NCI-H2171 treated with DMSO at 0.1 percent for 48 hours (cell line): Measurements from ENCODE around the gene CROCC2.

Experiments
- DNase-seq: peaks from one replicate; lab custom pipeline; 2025; lab: John Stamatoyannopoulos, UW

Gene CROCC2

DNA sequence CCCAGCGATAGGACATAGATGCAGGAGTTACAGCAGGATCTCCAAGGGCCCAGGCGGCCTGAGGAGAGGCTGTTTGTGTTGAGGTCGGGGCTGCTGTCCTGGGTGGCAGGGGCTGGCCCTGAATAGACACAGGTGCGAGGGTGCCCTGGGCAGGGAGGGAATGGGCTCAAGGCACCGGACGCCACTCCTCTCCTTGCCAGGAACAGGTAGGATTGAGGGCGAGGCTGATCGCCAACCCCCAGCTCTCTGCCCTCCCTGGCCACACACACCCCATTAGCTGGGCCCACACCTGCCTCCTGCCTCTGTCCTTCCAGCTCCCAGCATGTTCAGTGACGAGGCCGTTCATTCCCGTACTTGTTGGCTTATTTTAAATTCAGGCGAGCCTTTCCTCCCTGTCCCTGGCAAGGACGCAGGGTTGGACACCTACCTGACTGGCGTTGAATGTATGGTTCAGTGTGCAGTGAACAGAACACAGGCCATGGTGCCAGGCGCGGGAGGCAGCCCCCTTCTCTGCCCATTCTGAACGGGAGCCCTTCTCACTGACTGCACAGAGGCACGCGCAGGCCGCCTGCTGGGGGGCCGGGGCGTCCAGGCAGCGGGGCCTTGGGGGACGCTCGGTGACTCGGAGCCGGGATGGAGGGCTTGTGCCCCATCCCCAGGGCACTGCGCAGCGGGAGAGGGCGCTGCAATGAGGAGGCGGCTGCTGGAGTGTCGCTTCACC lies 51.0 kb downstream of the CROCC2 start:
- no peak for DNase-seq

DNA sequence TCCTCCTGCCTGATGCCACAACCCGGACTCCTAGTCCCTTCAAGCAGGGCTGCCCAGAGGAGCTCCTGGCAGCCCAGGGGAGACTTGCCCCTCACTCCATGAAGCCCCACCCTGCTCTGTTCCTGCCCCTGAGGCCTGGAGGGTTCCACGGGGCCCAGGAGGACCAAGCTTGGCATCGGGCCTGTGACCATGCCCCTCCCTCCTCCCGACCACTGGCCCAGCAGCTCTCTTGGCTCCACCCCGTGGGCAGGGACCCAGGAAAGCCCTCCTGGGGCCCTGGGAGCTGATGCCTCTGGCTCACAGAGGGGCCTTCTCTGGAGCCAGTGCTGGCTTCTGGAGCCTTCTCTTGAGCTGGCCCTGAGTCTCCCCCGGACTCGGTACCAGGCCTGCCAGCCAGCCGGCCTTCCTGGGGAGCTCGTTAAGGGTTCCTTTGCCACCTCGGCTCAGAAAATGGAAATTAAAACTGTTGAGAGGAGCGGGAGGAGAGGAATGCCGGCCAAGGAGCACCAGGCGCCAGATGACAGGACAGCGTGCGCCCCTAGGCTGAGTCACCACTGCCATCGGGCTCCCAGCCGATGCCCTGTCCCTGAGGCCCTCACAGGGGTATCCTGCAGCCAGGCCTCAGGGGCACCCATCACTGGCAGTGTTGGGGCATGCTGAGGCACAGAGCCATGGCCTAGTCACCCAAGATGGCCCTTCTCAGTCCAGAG lies 51.7 kb downstream of the CROCC2 start:
- no peak for DNase-seq

GRCh38 chr2:240958366-240959213 lies 52.5 kb downstream of the CROCC2 start:
- DNase-seq, result no peak

DNA sequence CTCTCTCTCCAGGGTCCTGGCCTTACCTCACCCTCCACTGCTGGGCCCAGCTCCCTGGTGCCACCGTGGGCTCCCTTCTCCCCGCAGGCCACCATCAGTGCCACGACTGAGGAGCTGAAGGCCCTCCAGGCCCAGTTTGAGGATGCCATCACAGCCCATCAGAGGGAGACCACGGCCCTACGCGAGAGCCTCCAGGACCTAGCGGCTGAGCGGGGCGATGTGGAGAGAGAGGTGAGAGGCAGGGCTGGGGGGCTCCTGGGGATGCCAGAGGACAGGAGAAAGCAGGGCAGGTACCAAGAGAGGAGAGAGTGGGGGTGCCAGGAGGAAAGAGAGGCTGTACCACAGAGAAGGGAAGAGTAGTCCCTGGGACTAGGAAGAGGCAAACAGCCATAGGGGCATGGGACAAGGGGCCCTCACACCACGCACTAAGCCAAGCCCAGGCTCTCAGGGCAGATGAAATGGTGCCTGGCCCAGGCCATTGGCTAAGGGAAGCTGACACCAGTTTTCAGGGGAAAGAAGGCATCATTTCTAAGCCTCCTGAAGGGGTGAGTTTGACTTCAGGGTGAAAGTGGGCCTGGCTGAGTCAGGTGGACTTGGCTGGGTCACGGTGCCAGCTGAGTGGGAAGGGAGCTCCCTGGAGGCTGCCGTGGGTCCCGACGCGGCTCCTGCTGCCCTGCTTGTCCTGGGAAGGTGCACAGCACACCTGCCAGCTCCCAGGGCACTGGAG lies 53.2 kb downstream of the CROCC2 start:
- no peak for DNase-seq

- no peak for DNase-seq
These were observed 53.8 kb downstream of the CROCC2 start for GRCh38 chr2:240959941-240960308.

- no peak for DNase-seq
These were observed 54.3 kb downstream of the CROCC2 start for GRCh38 chr2:240960309-240960970.

DNA sequence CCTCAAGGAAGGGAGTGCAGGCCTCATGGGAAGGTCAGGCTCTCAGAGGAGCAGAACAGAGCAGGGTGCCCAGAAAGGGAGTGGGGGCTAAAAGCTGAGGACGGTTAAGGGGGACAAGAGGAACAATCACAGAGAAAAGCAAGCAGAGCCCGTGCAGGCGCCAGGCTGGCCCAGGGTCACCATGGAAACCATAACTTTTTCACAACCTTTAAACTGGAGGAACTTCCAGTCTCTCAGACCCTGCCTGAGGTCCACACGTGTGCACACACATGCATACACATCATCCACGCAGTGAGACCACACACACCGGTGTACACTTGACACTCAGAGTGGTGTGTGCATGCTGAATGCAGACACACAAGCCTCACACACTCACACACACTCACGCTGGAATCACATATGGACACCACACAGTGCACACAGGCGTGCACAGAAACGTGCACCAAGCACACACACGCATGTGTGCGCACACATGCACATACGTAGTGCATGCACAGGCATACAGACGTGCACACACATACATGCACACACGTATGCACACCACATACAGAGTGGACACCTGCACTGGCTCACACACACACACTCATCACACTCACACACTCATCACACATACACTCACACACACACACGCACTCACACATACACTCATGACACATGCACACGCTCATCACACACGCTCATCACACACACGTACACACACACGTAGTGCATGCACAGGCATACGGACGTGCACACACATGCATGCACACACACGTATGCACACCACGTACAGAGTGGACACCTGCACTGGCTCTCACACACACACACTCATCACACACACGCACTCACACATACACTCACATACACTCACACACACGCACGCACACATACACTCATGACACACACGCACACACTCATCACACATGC lies 55.1 kb downstream of the CROCC2 start:
- DNase-seq, result no peak

GRCh38 chr2:240961910-240962299 lies 55.8 kb downstream of the CROCC2 start:
- no peak for DNase-seq

- DNase-seq, result no peak
These were observed 56.3 kb downstream of the CROCC2 start for GRCh38 chr2:240962300-240963064.

DNA sequence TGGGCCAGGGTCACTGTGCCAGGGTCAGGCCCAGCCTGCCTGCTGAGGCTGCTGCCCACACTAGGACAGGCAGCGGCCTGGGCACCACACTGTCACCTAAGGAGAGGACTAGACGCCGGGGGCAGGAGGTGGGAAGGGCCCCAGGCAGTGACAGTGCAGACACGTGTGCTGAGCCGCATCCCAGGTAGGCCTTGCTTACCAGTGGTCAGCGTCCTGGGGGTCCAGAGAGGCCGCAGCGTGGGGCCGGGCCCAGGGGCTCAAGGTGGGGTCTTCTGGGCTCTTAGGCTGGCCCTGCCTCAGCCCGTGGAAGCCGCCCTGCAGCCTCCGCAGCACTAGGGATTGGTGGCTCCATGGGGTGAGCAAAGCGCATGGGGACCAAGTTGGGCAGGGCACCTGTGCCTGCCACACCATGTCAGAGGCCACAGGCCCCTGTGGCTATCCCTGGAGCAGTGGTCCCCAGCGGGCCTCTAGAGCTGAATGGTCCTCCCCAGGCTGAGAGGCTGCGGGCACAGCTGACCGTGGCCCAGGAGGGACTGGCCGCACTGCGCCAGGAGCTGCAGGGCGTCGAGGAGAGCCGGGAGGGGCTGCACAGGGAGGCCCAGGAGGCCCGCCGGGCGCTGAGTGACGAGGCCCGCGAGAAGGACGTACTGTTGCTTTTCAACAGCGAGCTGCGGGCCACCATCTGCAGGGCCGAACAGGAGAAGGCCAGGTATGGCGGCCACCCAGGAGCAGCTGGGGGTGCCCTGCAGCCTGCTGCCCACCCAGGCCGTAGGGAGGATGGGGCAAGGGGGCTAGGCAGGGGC lies 57.1 kb downstream of the CROCC2 start:
- DNase-seq, result no peak

DNA sequence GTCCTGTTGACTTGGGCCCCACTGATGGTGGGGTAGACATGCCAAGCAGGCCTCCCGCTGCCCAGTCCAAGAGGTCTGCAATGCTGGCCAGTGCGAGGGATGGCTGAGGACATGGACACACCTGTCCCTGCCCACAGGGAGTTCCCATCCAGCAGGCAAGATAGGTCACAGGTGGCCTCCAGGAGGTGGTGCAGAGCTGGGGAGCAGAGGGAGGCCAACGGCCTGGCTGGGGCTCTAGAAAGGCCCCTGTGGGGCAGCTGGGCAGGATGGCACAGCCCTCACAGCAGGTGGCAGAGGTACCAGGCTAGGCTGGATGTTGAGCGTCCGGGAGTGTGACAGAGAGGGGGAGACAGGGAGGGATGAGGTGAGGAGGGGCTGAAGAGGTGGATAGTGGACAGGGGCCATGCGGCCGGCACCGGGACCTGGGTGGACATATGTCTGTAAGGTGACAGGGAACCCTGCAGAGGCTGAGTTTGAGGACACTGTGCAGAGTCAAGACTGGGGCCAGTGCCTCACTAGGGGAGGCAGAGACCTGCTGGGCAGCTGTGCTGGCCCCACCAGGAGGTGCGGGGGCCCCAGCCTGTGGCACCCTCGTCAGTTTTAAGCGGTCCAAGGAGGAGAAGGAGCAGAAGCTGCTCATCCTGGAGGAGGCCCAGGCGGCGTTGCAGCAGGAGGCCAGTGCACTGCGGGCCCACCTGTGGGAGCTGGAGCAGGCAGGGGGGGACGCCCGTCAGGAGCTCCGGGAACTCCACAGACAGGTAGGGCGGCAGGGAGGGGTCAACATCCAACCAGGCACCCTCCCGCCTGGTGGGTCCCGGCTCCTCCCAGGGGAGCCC lies 58.0 kb downstream of the CROCC2 start:
- DNase-seq, result no peak

- DNase-seq, result no peak
These were observed 58.7 kb downstream of the CROCC2 start for GRCh38 chr2:240964704-240965295.

DNA sequence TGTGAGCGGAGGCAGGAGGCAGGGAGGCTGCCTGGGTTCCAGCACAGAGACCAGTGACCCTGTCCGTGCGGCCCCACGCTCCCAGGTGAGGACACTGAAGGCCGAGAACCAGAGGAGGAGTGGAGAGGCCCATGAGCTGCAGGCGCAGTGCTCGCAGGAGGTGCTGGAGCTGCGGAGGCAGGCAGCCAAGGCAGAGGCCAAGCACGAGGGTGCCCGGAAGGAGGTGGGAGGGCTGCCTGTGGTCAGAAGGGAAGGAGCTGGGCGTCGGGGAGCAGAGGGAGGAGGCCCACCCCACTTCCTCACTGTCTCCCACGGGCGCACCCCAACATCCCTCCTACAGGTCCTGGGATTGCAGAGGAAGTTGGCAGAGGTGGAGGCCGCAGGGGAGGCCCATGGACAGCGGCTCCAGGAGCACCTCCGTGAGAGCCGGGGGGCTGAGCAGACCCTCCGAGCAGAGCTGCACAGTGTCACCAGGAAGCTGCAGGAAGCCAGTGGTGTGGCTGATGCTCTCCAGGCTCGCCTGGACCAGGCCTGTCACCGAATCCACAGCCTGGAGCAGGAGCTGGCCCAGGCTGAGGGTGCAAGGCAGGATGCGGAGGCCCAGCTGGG lies 59.3 kb downstream of the CROCC2 start:
- no peak for DNase-seq

DNA sequence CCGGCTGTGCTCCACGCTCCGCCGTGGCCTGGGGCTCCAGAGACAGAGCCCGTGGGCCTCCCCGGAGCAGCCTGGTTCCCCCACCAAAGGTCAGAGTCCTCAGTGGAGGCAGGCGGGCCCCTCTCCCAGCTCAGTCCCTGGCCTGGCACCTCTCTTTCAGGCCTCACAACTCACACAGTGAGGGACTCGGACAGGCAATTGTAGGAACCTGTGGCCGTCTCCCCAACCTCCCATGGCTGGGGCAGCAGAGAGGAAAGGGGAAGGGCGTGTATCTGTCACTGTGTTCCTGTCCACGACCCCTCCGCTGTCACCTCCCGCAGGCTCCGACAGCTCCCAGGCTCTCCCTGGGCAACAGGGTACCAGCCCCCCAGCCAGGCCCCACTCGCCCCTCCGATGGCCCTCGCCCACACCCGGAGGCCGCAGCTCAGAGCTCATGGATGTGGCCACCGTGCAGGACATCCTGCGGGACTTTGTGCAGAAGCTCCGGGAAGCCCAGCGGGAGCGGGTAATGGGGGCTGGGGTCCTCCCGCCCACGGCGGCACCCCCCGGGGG lies 59.8 kb downstream of the CROCC2 start:
- DNase-seq, result no peak

DNA sequence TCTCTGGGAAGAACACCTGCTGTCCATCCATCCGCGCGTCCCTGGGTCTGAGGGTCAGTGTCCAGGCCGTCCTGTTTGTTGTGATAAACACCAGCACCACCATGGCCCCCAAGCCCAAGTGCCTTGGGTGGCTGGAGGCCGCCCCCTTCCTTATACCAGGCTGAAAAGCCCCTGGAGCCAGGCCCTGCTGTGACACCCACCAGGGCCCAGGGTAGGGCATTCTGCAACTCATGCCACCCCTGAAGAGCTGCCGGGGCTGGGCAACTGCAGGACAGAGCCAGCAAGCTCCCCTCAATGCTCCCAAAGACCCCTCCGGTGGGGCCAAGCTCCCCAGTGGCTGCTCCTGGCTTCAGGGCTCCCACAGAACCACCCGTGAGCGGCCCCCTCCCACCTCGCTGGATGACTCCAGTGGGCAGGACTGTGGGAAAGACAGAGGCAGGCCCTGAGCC lies 60.3 kb downstream of the CROCC2 start:
- no peak for DNase-seq

DNA sequence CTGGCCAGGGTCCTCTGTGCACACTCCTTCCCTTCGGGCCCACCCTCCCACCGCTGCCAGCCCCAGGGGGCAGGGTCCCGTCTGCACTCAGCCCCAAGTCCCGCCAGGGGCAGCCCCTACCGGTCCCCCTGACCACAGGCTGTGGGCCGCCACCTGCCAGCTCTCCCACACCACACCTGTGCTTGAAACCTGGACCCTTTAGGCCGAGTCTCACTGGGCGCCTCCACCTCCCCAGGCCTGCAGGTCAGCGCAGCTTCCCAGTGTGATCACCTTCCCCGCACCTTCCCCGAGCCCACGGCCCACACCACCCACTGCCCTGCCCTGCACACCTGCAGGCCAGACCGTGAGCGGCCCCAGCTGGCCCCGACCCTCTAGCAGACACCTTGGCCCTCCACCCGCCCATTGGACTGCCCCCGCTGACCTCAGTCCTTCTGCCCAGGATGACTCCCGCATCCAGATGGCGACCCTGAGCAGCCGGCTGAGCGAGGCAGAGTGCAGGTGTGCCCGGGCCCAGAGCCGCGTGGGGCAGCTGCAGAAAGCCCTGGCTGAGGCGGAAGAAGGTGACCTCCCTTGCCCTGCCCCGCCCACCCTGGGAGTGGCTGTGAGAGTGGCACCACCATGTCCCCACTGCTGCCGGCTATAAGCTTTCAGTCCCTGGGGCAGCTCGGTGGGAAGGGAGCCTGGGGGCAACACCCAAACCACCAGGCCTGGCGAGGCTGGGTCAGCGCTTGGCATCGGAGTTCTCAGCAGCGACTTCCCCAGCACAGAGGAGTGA lies 61.0 kb downstream of the CROCC2 start:
- DNase-seq, result no peak
